Activated T-helper 2 cell treated with anti-CD3 and anti-CD28 coated beads, Interferon-gamma antibody, Interleukin-2, Interleukin-4, amounts not matched to agents 10 μg/mL and 5 μg/mL and 100 μg/mL, durations not matched to agents 14 hours and 24 hours and 36 hours (primary cell): Measurements from ENCODE around the gene MAP3K20. TPM values are rescaled to one million over a fixed set of nuclear protein-coding genes. Genes with fewer than 3 reads are reported as not detected.

Experiments used
- DNase-seq: peaks from one replicate; pipeline ENCODE4 v3.0.0; 2021; ENCODE audit warnings: low spot score
- H3K27ac Mint-ChIP-seq: one replicate; pipeline ENCODE4 v1.8.0; 2021; ENCODE audit warnings: mixed read lengths
- H3K27me3 Mint-ChIP-seq: one replicate; pipeline ENCODE4 v1.8.0; 2021; ENCODE audit warnings: low read depth, mixed read lengths
- H3K36me3 Mint-ChIP-seq: one replicate; pipeline ENCODE4 v1.8.0; 2021; ENCODE audit warnings: low read depth, mixed read lengths
- H3K4me1 Mint-ChIP-seq: one replicate; pipeline ENCODE4 v1.8.0; 2021; ENCODE audit warnings: low read depth, mixed read lengths
- H3K4me3 Mint-ChIP-seq: one replicate; pipeline ENCODE4 v1.8.0; 2021; ENCODE audit warnings: low read depth, mild to moderate bottlenecking, moderate library complexity, mixed read lengths
- H3K9me3 Mint-ChIP-seq: one replicate; pipeline ENCODE4 v1.8.0; 2021; ENCODE audit warnings: mixed read lengths
- intact Hi-C: fragments of 100-400 bp; cut with micrococcal nuclease; formaldehyde crosslinking; loops from one replicate; pipeline ENCODE4 v1.15.1; 2023
- total RNA-seq: library from RNA; stranded (reverse); gene quantifications from 2 replicates; pipeline ENCODE4 v1.2.3, GENCODE V29; 2022

The MAP3K20 gene
- total RNA-seq, 1 donor from 2014 or later: 26.8 TPM

GRCh38 chr2:173145454-173145853, 69.8 kb downstream of the MAP3K20 start:
- H3K27ac Mint-ChIP-seq: no peak overlapping the region
- no peak overlapping the region for H3K4me3 Mint-ChIP-seq
- peaks cover 26% of the 10 kb centered on the region for H3K9me3 Mint-ChIP-seq
- H3K36me3 Mint-ChIP-seq: peaks cover 16% of the 10 kb centered on the region
- DNase-seq: no peak
- H3K27me3 Mint-ChIP-seq: no peaks in the 10 kb centered on the region
- peaks cover 39% of the 10 kb centered on the region for H3K4me1 Mint-ChIP-seq
- intact Hi-C loops: no loop called here

GRCh38 chr2:173146590-173146989, 70.9 kb downstream of the MAP3K20 start:
- peaks cover 7% of the 10 kb centered on the region for H3K36me3 Mint-ChIP-seq
- no peak overlapping the region for H3K4me3 Mint-ChIP-seq
- intact Hi-C loops: no loop called here
- no peak overlapping the region for H3K27ac Mint-ChIP-seq
- no peak for DNase-seq
- H3K4me1 Mint-ChIP-seq: peaks cover 39% of the 10 kb centered on the region
- peaks cover 20% of the 10 kb centered on the region for H3K9me3 Mint-ChIP-seq
- no peaks in the 10 kb centered on the region for H3K27me3 Mint-ChIP-seq

- no peaks in the 10 kb centered on the region for H3K27me3 Mint-ChIP-seq
- H3K4me3 Mint-ChIP-seq: no peak overlapping the region
- H3K27ac Mint-ChIP-seq: peak overlapping the region; percentile 38
- no peak for DNase-seq
- H3K36me3 Mint-ChIP-seq: peaks cover 5% of the 10 kb centered on the region
- peaks cover 53% of the 10 kb centered on the region for H3K4me1 Mint-ChIP-seq
- peaks cover 6% of the 10 kb centered on the region for H3K9me3 Mint-ChIP-seq
- intact Hi-C loops: no loop called here
Observed at GRCh38 chr2:173148520-173148919, 72.9 kb downstream of the MAP3K20 start.

- H3K27ac Mint-ChIP-seq: peak overlapping the region; percentile 92
- no peaks in the 10 kb centered on the region for H3K27me3 Mint-ChIP-seq
- H3K36me3 Mint-ChIP-seq: peaks cover 5% of the 10 kb centered on the region
- H3K4me3 Mint-ChIP-seq: no peak overlapping the region
- H3K4me1 Mint-ChIP-seq: peaks cover 54% of the 10 kb centered on the region
- intact Hi-C loops: loop anchor here (1.0 kb wide), 1 partner anchor 48 kb away; no protein-coding TSS in a partner anchor
- DNase-seq: peak; percentile 47
- peaks cover 5% of the 10 kb centered on the region for H3K9me3 Mint-ChIP-seq
Observed at GRCh38 chr2:173149491-173149890, 73.8 kb downstream of the MAP3K20 start.

GRCh38 chr2:173150087-173150486, 74.4 kb downstream of the MAP3K20 start:
- intact Hi-C loops: loop anchor here (2.0 to 10.0 kb wide), 3 partner anchors 65 to 205 kb away; partner anchors contain the start of genes CDCA7 and MAP3K20
- Mint-ChIP-seq H3K36me3 (peaks cover 7% of the 10 kb centered on the region), H3K27ac (peak overlapping the region; percentile 92), H3K9me3 (peaks cover 10% of the 10 kb centered on the region), H3K4me1 (peaks cover 58% of the 10 kb centered on the region), H3K27me3 (no peaks in the 10 kb centered on the region), H3K4me3 (no peak overlapping the region)
- no peak for DNase-seq

GRCh38 chr2:173150963-173151362, 75.3 kb downstream of the MAP3K20 start:
- Mint-ChIP-seq H3K36me3 (peaks cover 15% of the 10 kb centered on the region), H3K9me3 (peaks cover 16% of the 10 kb centered on the region), H3K27me3 (no peaks in the 10 kb centered on the region), H3K4me3 (no peak overlapping the region), H3K27ac (no peak overlapping the region), H3K4me1 (peaks cover 59% of the 10 kb centered on the region)
- intact Hi-C loops: loop anchor here (1.0 to 10.0 kb wide), 6 partner anchors 18 to 204 kb away; partner anchors contain the start of genes CDCA7 and MAP3K20
- DNase-seq: no peak

GRCh38 chr2:173151671-173152401, 76.2 kb downstream of the MAP3K20 start:
- Mint-ChIP-seq H3K4me1 (peaks cover 54% of the 10 kb centered on the region), H3K36me3 (peaks cover 20% of the 10 kb centered on the region), H3K4me3 (no peak overlapping the region), H3K9me3 (peaks cover 21% of the 10 kb centered on the region), H3K27me3 (no peaks in the 10 kb centered on the region), H3K27ac (peak overlapping the region; percentile 41)
- no peak for DNase-seq
- intact Hi-C loops: loop anchor here (1.0 to 10.0 kb wide), 6 partner anchors 19 to 203 kb away; partner anchors contain the start of genes CDCA7 and MAP3K20

GRCh38 chr2:173153301-173153885, 77.7 kb downstream of the MAP3K20 start:
- DNase-seq: no peak
- Mint-ChIP-seq H3K36me3 (peaks cover 24% of the 10 kb centered on the region), H3K9me3 (peaks cover 21% of the 10 kb centered on the region), H3K27ac (peak overlapping the region; percentile 39), H3K4me1 (peaks cover 46% of the 10 kb centered on the region), H3K27me3 (peaks cover 1% of the 10 kb centered on the region), H3K4me3 (no peak overlapping the region)
- intact Hi-C loops: loop anchor here (5.0 to 10.0 kb wide), 2 partner anchors 61 to 76 kb away; partner anchors contain the start of gene MAP3K20

GRCh38 chr2:173157676-173158293, 82.1 kb downstream of the MAP3K20 start:
- Mint-ChIP-seq H3K27ac (no peak overlapping the region), H3K4me3 (no peak overlapping the region)
- intact Hi-C loops: loop anchor here (10.0 kb wide), 1 partner anchor 57 kb away; no protein-coding TSS in a partner anchor

GRCh38 chr2:173159791-173160463, 84.3 kb downstream of the MAP3K20 start:
- peaks cover 7% of the 10 kb centered on the region for H3K4me1 Mint-ChIP-seq
- intact Hi-C loops: loop anchor here (10.0 kb wide), 1 partner anchor 55 kb away; no protein-coding TSS in a partner anchor
- H3K4me3 Mint-ChIP-seq: no peak overlapping the region
- peaks cover 6% of the 10 kb centered on the region for H3K27me3 Mint-ChIP-seq
- H3K27ac Mint-ChIP-seq: no peak overlapping the region
- peaks cover 13% of the 10 kb centered on the region for H3K9me3 Mint-ChIP-seq
- no peak for DNase-seq
- peaks cover 18% of the 10 kb centered on the region for H3K36me3 Mint-ChIP-seq

More at GRCh38 chr2:173157676-173158293, 82.1 kb downstream of the MAP3K20 start:
- Mint-ChIP-seq H3K9me3 (peaks cover 16% of the 10 kb centered on the region), H3K4me1 (peaks cover 16% of the 10 kb centered on the region), H3K36me3 (peaks cover 18% of the 10 kb centered on the region), H3K27me3 (peaks cover 4% of the 10 kb centered on the region)
- no peak for DNase-seq

GRCh38 chr2:173160618-173161017, 85.0 kb downstream of the MAP3K20 start:
- H3K27ac Mint-ChIP-seq: no peak overlapping the region
- H3K9me3 Mint-ChIP-seq: peaks cover 8% of the 10 kb centered on the region
- peaks cover 6% of the 10 kb centered on the region for H3K27me3 Mint-ChIP-seq
- DNase-seq: no peak
- peaks cover 12% of the 10 kb centered on the region for H3K36me3 Mint-ChIP-seq
- intact Hi-C loops: no loop called here
- peaks cover 2% of the 10 kb centered on the region for H3K4me1 Mint-ChIP-seq
- H3K4me3 Mint-ChIP-seq: no peak overlapping the region

GRCh38 chr2:173161040-173161439, 85.4 kb downstream of the MAP3K20 start:
- H3K9me3 Mint-ChIP-seq: peaks cover 4% of the 10 kb centered on the region
- H3K27ac Mint-ChIP-seq: no peak overlapping the region
- H3K36me3 Mint-ChIP-seq: peaks cover 8% of the 10 kb centered on the region
- intact Hi-C loops: no loop called here
- H3K4me3 Mint-ChIP-seq: no peak overlapping the region
- peaks cover 8% of the 10 kb centered on the region for H3K27me3 Mint-ChIP-seq
- no peak for DNase-seq
- peaks cover 2% of the 10 kb centered on the region for H3K4me1 Mint-ChIP-seq
